HUDEP-2 (cell line): ENCODE data around the gene GNRHR.
"Not testable (repeated sequence)": the region's sequence is repeated elsewhere in the genome, so short reads cannot be mapped to it uniquely, and the experiment has no call there.

Source experiments
- DNase-seq, 76 experiments: peaks; one replicate each; lab custom pipeline; 2025; ENCODE audit not compliant: unreplicated experiment in 76 of 76; lab: John Stamatoyannopoulos, UW

GNRHR gene

DNA sequence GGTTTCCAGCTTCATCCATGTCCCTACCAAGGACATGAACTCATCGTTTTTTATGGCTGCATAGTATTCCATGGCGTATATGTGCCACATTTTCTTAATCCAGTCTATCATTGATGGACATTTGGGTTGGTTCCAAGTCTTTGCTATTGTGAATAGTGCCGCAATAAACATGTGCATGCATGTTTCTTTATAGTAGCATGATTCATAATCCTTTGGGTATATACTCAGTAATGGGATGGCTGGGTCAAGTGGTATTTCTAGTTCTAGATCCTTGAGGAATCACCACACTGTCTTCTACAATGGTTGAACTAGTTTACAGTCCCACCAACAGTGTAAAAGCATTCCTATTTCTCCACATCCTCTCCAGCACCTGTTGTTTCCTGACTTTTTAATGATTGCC lies 23.7 kb downstream of the GNRHR start:
- DNase-seq: not testable (repeated sequence)

DNA sequence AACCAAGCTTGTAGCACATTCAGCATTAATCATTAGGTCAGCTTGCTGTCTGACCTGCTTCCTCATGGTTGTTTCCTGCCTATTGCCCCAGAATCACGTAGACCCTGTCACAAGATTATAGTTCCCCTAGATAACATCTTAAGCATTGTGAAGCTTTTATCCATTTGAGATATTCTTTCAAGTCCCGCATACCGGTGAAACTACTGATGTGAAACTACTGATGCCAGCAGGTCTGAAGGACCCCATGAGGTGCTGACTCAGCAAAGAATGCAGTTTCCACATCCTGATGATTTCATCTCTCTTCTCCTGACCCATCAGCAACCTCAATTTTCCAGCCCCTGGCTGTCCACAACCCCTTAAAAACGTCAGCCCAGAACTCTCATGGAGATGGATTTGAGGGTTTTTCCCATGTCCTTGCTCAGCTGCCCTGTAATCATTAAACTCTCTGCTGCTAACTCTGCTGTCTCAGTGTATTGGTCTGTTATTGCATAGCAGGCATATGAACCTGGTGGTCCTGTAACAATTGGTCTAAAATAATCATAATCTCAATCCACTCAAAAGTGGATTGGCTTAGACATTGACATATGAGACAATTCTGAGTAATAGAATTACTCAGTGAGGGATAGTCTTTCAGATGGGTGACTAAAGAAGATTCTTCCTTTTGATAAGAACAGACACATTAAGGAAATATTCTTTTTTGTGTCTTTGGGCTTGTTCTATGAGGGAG lies 26.9 kb downstream of the GNRHR start:
- DNase-seq: peak in 5 of 76 experiments; percentile 0 to 20 (median 3)

DNA sequence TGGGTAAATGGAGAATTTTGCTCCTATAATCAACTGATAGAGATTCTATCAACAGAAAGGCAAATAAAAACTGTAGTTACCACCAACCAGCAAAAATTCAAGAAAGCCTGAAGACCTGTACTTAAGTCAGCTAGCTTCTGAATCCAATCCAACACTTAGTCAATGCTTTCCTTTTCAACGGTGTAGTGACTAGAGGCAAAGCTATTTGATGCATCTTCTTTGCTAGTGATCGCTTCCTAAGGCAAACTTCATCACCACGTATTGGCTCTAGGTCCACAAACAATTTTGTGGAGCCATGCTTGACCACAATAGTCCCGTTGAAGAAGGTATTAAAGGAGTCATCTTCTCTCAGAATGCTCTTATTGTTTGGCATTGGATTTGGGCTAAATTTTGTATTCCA lies 28.2 kb downstream of the GNRHR start:
- no peak for DNase-seq

DNA sequence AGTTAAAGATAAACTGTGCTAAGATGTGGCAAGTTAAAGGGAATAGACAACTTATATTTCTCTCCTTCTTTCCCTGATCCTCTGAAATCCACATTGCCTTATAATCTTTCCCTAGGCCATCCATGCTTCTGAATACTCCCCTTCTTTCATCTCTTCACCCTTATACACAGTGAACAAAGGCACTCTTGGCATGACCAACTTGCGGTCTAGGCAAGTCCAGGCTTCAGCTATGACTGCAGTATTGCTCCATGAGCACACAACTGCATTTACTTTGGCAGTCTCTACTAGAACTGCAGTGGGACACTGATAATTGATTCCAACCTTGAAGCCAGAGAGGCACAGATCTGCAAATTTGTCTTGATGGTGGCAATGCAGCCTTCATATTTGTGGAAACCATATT lies 29.1 kb downstream of the GNRHR start:
- no peak for DNase-seq

DNA sequence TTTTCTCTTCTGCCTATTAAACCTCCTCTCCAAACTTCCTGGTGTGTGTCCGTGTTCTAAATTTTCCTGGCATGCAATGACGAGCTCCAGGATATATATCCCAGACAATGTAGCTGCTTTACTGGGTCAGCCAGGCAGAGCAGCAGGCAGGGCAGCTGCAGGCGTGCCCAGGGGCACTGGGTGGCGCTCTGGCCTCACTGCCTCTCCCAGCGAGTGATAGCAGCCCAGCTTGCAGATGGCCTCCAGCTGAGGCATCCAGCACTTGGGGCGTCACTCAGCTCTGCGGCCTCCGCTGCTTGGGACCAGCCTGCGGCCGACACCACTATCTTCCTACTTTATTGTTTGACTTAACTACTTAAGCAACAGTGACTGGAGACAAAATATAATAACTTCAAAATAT lies 30.2 kb downstream of the GNRHR start:
- DNase-seq: peak in 2 of 76 experiments; percentile 1 to 19

DNA sequence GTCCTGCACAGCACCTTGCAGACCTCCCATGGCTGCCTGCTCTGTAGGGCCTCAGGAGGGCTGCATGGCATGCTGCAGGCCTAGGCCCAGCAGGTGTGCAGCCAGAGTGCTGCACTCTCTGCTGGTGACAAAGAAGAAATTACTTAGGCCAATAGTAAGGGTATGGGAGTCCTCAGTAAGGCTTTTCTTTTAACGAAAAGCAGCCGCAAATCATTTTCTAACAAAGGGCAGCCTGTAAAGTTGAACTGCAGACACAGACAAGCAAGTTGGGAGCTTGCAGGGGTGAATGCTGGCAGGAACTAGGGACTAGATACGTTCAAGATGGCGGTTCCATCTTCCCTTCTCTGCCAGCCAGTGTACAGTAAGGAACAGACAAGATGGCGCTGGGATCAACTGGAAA lies 30.8 kb downstream of the GNRHR start:
- DNase-seq: no peak

DNA sequence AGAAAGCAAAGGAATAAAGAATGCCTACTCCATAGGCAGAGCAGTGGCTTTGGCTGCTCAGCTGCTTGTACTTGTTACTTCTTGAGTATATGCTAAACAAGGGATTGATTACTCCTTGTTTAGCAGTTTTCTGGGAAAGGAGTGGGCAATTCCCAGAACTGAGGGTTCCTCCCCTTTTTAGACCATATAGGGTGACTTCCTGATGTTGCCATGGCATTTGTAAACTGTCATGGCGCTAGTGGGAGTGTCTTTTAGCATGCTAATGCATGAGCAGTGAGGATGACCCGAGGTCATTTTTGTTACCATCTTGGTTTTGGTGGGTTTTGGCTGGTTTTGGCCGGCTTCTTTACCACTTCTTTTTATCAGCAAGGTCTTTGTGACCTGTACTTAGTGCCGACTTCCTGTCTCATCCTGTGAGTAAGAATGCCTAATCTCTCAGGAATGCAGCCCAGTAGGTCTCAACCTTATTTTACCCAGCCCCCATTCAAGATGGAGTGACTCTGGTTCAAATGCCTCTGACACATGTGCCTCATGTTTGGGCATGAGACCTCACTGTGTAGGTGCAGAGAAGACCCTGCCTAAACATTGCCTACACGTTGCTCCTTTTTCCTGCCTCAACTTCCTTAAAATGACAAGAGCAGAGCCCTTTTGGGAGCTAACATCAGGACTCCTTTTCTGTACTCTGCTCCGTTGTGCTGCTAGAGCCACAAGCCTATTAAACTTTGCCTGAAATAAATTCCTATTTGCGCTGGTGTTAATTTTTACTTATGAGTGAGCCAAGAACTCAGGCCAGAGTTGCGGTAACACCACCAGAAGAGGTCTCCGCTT lies 32.2 kb downstream of the GNRHR start:
- peak in 38 of 76 experiments; percentile 1 to 72 (median 11) for DNase-seq

DNA sequence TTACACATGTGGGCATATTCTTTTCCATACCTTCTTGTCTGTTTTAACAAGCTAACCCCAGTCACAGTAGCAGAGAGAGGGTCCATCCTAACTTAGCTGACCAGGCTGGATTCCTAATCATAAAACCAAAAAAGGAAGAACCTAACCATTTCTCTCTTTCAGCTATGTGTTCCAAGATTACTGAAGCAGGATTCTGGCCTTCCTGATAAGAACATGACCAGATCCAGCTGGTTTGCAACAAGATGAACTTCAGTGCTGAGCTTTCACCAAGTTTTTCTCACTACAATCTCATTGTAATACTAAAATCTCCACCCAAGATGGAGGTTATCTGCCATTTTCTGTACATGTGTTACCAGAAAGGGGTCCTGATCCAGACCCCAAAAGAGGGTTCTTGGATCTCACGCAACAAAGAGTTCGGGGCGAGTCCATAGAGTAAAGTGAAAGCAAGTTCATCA lies 32.8 kb downstream of the GNRHR start:
- DNase-seq: peak in 3 of 76 experiments; percentile 5 to 42 (median 23)

DNA sequence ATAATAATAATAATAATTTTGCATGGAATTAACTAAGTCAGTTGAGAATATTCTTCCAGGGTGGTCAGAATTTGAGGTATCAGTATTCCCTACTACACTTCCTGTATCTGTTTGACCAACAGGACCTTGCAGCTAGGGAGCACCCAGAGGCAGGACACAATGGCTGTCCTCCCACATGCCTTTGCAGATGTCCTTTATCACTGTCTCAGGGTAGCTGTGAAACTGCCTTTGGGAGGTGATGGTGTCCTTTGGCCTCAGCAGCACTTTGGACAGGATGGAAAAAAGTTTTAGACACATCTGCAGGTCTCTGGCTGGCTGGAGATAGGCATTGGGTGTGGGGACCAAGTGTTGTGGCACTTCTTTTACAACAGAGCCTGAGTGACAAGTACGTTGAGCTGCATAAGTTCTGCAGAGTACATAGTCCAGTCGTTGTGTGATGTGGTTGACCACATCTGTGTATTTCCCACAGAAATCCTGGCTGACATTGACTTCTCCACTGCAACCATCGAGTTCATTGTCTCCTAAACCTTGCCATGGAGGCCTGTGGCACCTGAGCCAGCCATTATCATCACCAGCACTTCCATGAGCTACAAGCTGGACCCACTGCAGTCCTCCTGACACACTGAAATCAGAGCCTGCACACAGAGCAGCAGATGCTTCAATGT lies 34.1 kb downstream of the GNRHR start:
- peak in 3 of 76 experiments; percentile 5 to 9 (median 7) for DNase-seq

DNA sequence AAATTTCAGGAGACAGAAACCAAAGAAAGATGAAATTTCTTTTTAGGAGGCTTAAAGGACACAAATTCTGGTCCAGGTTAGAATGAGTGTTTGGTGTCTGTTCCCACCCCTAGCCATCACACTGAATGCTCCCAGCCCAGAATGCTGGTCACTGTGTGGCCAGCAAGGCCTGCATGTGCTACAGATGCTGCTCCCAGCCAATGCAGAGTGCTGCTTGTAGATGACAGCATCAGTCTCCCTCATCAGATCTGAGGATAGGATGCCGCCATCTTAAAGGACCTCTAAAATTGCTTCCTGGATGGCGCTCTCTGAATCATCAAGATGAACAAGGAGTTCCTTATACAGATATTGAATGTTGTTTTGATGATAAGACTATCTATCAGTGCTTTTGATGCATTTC lies 35.3 kb downstream of the GNRHR start:
- no peak for DNase-seq

DNA sequence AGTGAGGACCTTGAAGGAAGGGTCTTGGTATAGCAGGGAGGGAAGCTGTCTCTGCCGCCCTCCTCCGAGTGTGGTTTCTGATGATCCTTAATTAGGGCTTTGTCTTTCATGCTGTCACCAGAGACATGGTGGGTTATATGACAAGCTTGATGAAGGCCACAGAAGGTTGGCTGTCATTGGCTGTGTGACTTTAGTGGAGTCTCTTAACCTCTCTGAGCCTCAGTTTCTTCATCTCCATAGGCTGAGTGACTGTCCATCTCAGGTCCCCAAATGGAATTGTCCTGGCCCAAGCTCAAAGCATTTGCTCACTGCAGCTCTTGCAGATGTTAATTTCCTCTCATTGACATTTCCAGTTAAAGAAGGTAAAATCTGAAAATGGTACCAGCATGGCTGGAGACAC lies 36.6 kb downstream of the GNRHR start:
- DNase-seq: no peak

DNA sequence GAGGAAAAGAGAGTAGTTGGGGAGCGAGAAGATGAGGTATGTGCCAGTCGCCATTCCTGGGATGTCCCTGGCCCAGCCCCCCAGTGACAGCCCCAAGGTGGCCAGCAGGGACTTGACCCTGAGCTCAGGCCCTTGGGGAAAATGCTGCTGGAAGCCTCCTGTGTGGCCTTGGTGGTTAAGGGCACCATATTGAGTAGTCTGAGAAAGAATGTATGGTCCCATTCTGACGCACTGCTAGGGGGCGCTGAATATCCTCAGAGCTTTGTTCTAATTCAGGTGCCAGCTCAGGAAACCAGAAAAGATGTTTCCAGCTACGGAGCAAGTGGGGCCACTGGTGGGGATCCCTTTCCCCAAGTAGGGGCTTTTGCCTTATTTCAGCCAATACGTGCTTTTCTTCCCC lies 39.2 kb downstream of the GNRHR start:
- no peak for DNase-seq

DNA sequence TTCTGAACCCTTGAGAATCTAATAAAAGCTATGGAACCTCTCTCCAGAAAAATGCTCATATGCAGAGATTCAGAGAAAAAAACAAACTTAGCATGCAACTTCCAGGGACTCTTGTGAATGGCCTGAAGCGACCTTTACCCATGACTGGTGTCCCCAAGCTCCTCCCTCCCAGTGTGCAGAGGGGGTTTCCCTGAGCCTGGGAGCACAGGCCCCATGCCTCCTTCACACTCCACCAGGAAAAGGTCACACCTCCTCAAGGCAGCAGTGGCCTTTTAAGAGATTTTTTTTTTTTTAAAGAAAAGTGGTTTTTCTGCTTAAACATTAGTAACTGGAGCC lies 40.0 kb downstream of the GNRHR start:
- no peak for DNase-seq

DNA sequence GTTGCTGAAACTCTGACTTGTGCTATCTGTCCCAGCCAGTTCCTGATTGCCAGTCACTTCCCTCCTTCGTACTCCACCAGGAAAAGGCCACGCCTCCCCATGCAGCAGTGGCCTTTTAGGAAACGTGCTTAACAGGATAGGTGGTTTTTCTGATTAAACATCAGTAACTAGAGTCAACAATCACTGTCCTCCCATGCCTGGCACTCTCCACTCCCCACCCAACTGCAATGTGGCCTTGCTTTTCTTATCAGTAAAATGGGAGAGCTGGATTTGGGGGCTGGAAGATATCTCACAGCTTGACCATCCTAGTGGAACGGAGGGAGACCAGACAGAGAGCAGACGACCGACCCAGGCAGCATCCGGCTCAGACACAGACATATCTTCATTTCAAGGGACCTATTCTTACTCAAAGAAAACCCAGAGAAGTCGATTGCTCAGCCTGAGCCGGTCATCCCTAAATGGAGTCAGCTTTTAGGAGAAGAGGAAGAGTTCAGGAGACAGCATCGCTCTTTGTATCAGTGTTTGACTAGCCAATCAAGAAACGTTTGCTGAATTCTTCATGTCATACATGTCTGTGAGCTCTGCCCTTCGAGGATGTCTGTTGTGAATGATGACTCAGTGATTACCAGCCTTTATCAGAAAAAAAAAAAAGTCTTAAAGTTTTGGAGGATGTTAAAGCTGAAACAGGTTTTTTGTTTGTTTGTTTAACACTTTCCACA lies 40.5 kb downstream of the GNRHR start:
- peak in 3 of 76 experiments; percentile 1 to 14 (median 9) for DNase-seq

DNA sequence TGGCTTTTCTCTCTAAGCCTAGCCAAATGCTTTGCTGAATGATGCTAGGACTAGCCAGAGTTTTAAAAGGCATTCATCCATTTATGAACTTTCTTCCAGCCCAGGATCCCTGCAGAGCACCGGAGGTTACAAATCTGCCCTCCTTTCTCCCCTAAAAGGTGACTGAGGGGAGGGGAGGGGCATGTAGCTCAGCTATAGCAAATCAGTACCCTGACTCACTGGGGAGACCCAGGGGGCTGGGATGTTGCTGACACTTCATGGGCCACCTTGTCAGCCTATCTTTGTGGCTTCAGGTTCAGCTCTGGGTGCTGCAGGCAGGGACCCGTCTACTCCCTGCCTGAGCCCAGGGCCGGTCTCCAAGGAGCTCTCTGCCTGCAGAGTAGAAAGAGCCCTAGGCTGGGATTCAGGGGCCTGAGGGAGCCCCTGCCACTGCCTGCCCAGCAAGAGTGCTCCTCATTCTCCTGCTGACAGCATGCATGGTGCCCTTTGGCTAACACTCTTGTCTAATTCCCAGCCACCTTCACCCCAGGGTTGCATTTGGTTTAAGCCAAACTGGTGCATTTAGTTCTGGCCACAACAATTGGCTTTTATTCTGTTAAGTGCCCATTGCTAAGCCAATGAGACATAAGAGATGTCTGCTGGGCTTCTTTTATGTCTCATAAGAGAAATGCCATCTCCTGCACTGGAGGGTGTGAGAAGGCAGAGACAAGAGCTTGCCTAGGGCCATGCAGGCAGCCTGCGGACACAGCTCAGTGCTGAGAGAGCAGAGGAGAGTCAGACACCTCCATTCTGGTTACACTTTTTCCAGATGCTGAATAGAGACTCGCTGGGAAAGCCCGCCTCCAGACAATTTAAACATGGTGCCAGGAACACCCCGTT lies 41.3 kb downstream of the GNRHR start:
- no peak for DNase-seq

DNA sequence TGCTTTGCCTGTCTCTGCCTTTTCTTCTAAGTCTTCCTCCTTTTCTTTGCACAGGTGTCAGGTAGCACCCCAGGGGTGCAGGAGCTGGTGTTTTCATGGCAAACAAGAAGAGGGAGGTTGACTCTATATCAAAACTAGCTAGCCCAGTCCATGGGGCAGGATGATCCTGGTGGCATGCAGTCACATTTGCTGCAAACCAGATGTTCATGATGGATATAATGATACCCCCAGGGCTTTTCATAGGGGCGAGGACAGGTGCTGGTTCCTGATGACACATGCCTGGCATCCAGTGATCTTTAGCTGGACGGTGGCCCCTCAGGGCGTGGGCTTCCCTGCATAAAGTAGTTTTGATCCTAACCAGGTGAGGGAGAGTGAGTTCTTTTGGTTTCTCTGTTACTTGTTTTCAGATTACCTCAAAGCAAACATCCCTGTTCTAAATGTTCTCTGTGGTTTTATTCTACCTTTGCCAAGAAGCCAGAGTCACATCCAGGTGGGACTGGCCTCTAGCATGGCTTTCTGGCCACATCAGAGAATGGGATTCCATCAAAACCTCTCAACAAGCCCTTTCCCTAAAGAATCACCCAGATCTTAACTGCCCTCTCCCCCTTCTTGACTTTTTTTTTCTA lies 42.1 kb downstream of the GNRHR start:
- DNase-seq: no peak

DNA sequence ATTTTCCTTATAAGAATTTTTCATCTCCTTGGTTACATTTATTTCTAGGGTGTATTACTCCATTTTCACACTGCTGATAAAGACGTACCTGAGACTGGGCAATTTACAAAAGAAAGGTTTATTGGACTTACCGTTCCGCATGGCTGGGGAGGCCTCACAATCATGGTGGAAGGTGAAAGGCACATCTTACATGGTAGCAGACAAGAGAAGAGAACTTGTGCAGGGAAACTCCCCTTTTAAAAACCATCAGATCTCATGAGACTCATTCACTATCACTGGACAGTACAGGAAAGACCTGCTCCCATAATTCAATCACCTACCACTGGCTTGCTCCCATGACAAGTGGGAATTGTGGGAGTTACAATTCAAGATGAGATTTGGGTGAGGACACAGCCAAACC lies 47.5 kb downstream of the GNRHR start:
- not testable (repeated sequence) for DNase-seq

DNA sequence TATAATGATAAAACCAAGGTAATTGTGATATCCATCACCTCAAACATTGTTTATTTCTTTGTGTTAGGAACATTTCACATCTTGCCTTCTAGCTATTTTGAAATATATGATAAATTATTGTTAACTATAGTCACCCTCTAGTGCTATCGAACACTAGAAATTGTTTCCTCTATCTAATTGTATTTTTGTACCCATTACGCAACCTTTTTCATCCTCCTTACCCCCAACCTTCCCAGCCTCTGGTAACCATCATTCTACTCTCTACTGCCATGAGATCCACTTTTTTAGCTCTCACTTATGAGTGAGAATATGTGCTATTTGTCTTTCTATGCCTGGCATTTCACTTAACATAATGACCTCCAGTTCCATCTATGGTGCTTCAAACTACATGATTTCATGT lies 49.3 kb downstream of the GNRHR start:
- no peak for DNase-seq

DNA sequence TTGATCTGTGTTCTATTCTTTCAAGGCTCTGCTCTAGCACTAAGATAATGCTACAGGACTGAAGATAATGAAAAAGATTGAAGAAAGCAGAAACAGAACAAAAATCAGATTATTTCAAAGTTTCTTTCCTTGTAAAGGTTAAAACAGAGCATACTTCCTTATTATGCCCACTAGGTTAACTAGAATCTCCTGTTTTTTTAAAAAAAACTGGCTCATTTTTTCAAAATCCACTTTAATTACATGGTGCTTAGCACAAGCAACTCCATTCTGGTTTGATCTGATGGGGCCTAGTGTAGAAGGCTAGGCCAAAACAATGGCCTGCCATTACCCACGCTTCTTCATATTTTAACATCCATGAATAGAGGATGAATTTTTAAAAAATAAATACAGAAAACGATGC lies 52.0 kb downstream of the GNRHR start:
- DNase-seq: no peak

DNA sequence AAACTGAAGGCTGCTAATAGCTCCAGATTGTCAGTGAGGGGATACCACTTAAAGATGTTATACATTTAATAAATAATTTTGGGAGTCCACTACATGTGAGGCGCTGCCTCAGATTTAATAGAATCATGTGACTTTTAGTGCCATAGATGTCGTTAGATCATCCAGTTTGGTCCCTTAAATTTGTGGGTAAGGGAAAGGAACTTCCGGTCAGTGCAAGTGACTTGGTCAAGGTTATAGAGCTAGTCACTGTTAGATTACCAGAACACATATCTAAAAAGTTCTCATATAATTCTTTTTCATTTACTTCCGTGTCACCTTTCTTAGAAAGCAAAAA lies 52.7 kb downstream of the GNRHR start:
- peak in 1 of 76 experiments; percentile 32 for DNase-seq
